GM12878 (cell line): ENCODE results near the gene FBXO17. TPM values are rescaled to one million over a fixed set of nuclear protein-coding genes. Genes with fewer than 3 reads are reported as not detected.

Experiments used
- ATAC-seq: fragments of 200-7000 bp; cut with Tn5 transposase; 3 replicates; pipeline ENCODE4 v1.9.1; 2020; ENCODE audit warnings: mild to moderate bottlenecking, moderate library complexity
- BruUV-seq: library from RNA; stranded (reverse); fragments of 400-500 nt; replicated peaks from 2 replicates; lab custom pipeline; 2021; lab: Mats Ljungman, UMichigan
- CTCF ChIA-PET: fragments of 300-600 bp; sonication (Branson Sonifier 250); formaldehyde crosslinking; extraction: SDS; loops from one replicate; lab custom pipeline; 2021; ENCODE audit warnings: inconsistent platforms; lab: Yijun Ruan, JAX
- POLR2A ChIA-PET: fragments of 350-600 bp; formaldehyde crosslinking; extraction: SDS; loops from one replicate; lab custom pipeline; 2021; ENCODE audit warnings: inconsistent platforms; lab: Charles Lee
- RAD21 ChIA-PET: fragments of 300-600 bp; sonication (Branson Sonifier 250); formaldehyde crosslinking; loops from one replicate; lab custom pipeline; 2023; ENCODE audit warnings: antibody characterized with exemption; ENCODE audit not compliant: unreplicated experiment; lab: Charles Lee
- SMC1A ChIA-PET: fragments of 300-600 bp; sonication (Branson Sonifier 250); formaldehyde crosslinking; loops from one replicate; lab custom pipeline; 2023; ENCODE audit not compliant: unreplicated experiment, uncharacterized antibody; lab: Charles Lee
- DNase-seq: peaks from one replicate; pipeline ENCODE4 v3.0.0-alpha.2; 2011; ENCODE audit warnings: low read depth, low spot score
- FAIRE-seq: peaks from 3 replicates; lab custom pipeline; 2011; peaks lifted over from hg19 to GRCh38; lab: Jason Lieb, UNC
- H2AFZ ChIP-seq: 2 replicates; pipeline ENCODE4 v1.6.0; 2011; ENCODE audit warnings: low read depth, low read length, control low read depth; ENCODE audit not compliant: control insufficient read depth
- H3K27ac ChIP-seq: 2 replicates; pipeline ENCODE4 v1.5.1; 2011; ENCODE audit warnings: control low read depth; ENCODE audit not compliant: control insufficient read depth, insufficient read depth
- H3K27me3 ChIP-seq, 2 experiments: replicated peaks in 1 of 2; 2 replicates each; pipeline versions ENCODE4 v1.6.0 to v1.6.1; 2011; ENCODE audit warnings: low read length in 1 of 2; ENCODE audit not compliant: control insufficient read depth in 2 of 2, insufficient read depth in 2 of 2
- H3K36me3 ChIP-seq, 2 experiments: 2 replicates each; pipeline ENCODE4 v1.5.1; 2011; ENCODE audit warnings: low read length in 1 of 2; ENCODE audit not compliant: control insufficient read depth in 2 of 2, insufficient read depth in 2 of 2
- H3K4me1 ChIP-seq: 2 replicates; pipeline ENCODE4 v1.6.1; 2011; ENCODE audit warnings: mild to moderate bottlenecking, low read length, moderate library complexity, mixed read lengths; ENCODE audit not compliant: control insufficient read depth, insufficient read depth
- H3K4me2 ChIP-seq: 2 replicates; pipeline ENCODE4 v1.6.0; 2011; ENCODE audit warnings: control low read depth; ENCODE audit not compliant: control insufficient read depth, insufficient read depth
- H3K4me3 ChIP-seq: fragments of 200-600 bp; sonication (generic); 2 replicates; pipeline ENCODE4 v1.5.1; 2016
- H3K79me2 ChIP-seq: 2 replicates; pipeline ENCODE4 v1.6.0; 2011; ENCODE audit warnings: low read length; ENCODE audit not compliant: control insufficient read depth, insufficient read depth
- H3K9ac ChIP-seq: 2 replicates; pipeline ENCODE4 v1.8.0; 2011; ENCODE audit warnings: low read length, control low read depth, mixed read lengths; ENCODE audit not compliant: control insufficient read depth, insufficient read depth
- H3K9me3 ChIP-seq: replicated peaks from 3 replicates; pipeline ENCODE4 v1.5.1; 2011; ENCODE audit warnings: mild to moderate bottlenecking, low read length; ENCODE audit not compliant: control insufficient read depth, insufficient read depth
- H4K20me1 ChIP-seq: 2 replicates; pipeline ENCODE4 v1.6.0; 2011; ENCODE audit not compliant: control insufficient read depth, insufficient read depth
- ASH2L ChIP-seq: fragments of 300-600, 200-600 bp; sonication (generic); IDR thresholded peaks from 2 replicates; pipeline ENCODE4 v1.6.1; 2017; ENCODE audit warnings: low read depth, mild to moderate bottlenecking, borderline replicate concordance
- ATF7 ChIP-seq: fragments of 450-650 bp; IDR thresholded peaks from 2 replicates; pipeline ENCODE4 v1.6.1; 2016; ENCODE audit warnings: low read depth, mild to moderate bottlenecking
- HDAC2 ChIP-seq: fragments of 200-600 bp; sonication (generic); IDR thresholded peaks from 2 replicates; pipeline ENCODE4 v1.6.1; 2017
- NFYA ChIP-seq: IDR thresholded peaks from 2 replicates; pipeline ENCODE4 v1.6.1; 2011; ENCODE audit warnings: low read depth, mild to moderate bottlenecking, low read length, improper control_type of control experiment, borderline replicate concordance
- NR2C1 ChIP-seq: fragments of 450-650 bp; IDR thresholded peaks from 2 replicates; pipeline ENCODE4 v1.6.1; 2017; ENCODE audit warnings: antibody characterized with exemption, mild to moderate bottlenecking, moderate library complexity
- RB1 ChIP-seq: fragments of 450-650 bp; formaldehyde crosslinking; IDR thresholded peaks from 2 replicates; pipeline ENCODE4 v1.6.1; 2017; ENCODE audit warnings: mild to moderate bottlenecking, borderline replicate concordance
- SIX5 ChIP-seq: IDR thresholded peaks from 2 replicates; pipeline ENCODE4 v1.6.1; 2011; ENCODE audit warnings: mild to moderate bottlenecking, low read depth, low read length, moderate library complexity; ENCODE audit not compliant: severe bottlenecking
- SMC3 ChIP-seq: IDR thresholded peaks from 2 replicates; pipeline ENCODE4 v1.6.1; 2011; ENCODE audit warnings: low read length, improper control_type of control experiment, borderline replicate concordance
- SP1 ChIP-seq: IDR thresholded peaks from one replicate; pipeline ENCODE4 v1.6.1; 2011; ENCODE audit warnings: low read depth, low read length
- SREBF2 ChIP-seq: IDR thresholded peaks from 2 replicates; pipeline ENCODE4 v1.6.1; 2012; ENCODE audit warnings: mild to moderate bottlenecking, low read length
- ZBTB4 ChIP-seq: fragments of 450-650 bp; formaldehyde crosslinking; IDR thresholded peaks from 2 replicates; pipeline ENCODE4 v1.4.0; 2022; ENCODE audit warnings: mild to moderate bottlenecking, moderate library complexity
- ZNF207 ChIP-seq: fragments of 450-650 bp; IDR thresholded peaks from 2 replicates; pipeline ENCODE4 v1.6.1; 2014; ENCODE audit warnings: antibody characterized with exemption, mild to moderate bottlenecking, borderline replicate concordance
- ZSCAN29 ChIP-seq: fragments of 450-650 bp; IDR thresholded peaks from 2 replicates; pipeline ENCODE4 v1.6.1; 2017; ENCODE audit warnings: mild to moderate bottlenecking, moderate library complexity
- WGBS: methylation state at CpG from one replicate; pipeline ENCODE4 v1.1.6; 2016; ENCODE audit warnings: low lambda C conversion rate; ENCODE audit not compliant: insufficient replicate concordance, insufficient coverage; ENCODE audit errors: missing lambda C conversion rate; 5-methylcytosine and 5-hydroxymethylcytosine counted together
- in situ Hi-C: fragments of 300-500 bp; cut with MboI; formaldehyde crosslinking; loops from 9 replicates; pipeline ENCODE4 v1.14.3; 2018; ENCODE audit warnings: mixed read lengths
- intact Hi-C: fragments of 100-400 bp; cut with micrococcal nuclease; formaldehyde crosslinking; loops from one replicate; pipeline ENCODE4 v1.14.2; 2022; ENCODE audit not compliant: unreplicated experiment
- polyA plus RNA-seq, 11 experiments: library from polyadenylated mRNA; depleted of rRNA in 4 of 11; unstranded in 6 of 11; stranded (reverse) in 5 of 11; fragments of >200 nt; fragmentation: Nextera tagmentation in 4 of 11; fragmentation: Illumina TruSeq in 1 of 11; extraction: Ambion mirVana in 4 of 11; extraction: Trizol in 1 of 11; gene quantifications; 1 replicate in 1 of 11; 2 replicates in 10 of 11; pipeline versions ENCODE4 v1.2.1 to v1.2.3, GENCODE V29; 2011 to 2016; ENCODE audit warnings: inconsistent platforms in 2 of 11, missing spikeins in 2 of 11, low read depth in 1 of 11
- total RNA-seq, 4 experiments: library from RNA; depleted of rRNA in 3 of 4; stranded (reverse); fragments of >200 nt in 3 of 4; fragmentation: Illumina TruSeq in 1 of 4; extraction: Trizol in 1 of 4; gene quantifications; 2 replicates each; pipeline versions ENCODE4 v1.2.1 to v1.2.3, GENCODE V29; 2013 to 2021

Gene FBXO17
- total and polyA plus RNA-seq, 10 of the 15 experiments (the other 5 are each of a cell fraction or from before 2014, with no cell fraction given): 2.2 to 11.1 (median 5.3) TPM

- ChIA-PET POLR2A (interaction anchor here (0.7 kb wide), 1 partner anchor 36 kb away, joined by 3 read pairs; no protein-coding TSS in a partner anchor), SMC1A (no interaction called here), RAD21 (no interaction called here), CTCF (interaction anchor here (2.3 kb wide), 1 partner anchor 10 kb away, joined by 14 read pairs; the partner anchor contains the start of genes MRPS12 and SARS2)
- intact Hi-C loops: no loop called here
- ATAC-seq (no peak), FAIRE-seq (no peak), DNase-seq (no peak)
- Histone ChIP-seq H3K4me2 (no peak overlapping the region), H3K79me2 (no peaks in the 10 kb centered on the region), H3K27ac (no peak overlapping the region), H4K20me1 (no peaks in the 10 kb centered on the region), H3K4me1 (no peaks in the 10 kb centered on the region), H3K36me3 (peaks cover 0 to 14% of the 10 kb centered on the region in 2 experiments; a peak in 2 of 4 replicates), H3K27me3 (no peaks in the 10 kb centered on the region), H2AFZ (no peak overlapping the region), H3K4me3 (no peak overlapping the region), H3K9ac (no peak overlapping the region), H3K9me3 (no peaks in the 10 kb centered on the region)
- WGBS: 77% methylated on average over 20 of the region's 21 CpGs
- TF ChIP-seq NR2C1: no peak
- TF ChIP-seq SP1: no peak
- TF ChIP-seq RB1: no peak
- in situ Hi-C loops: no loop called here
- no TSS peak for BruUV-seq
Measured at GRCh38 chr19:38919837-38920601, 55.5 kb downstream of the FBXO17 start.

- WGBS: 77% methylated on average over 10 of the region's 10 CpGs
- Histone ChIP-seq H2AFZ (no peak overlapping the region), H3K27ac (no peak overlapping the region), H4K20me1 (no peaks in the 10 kb centered on the region), H3K27me3 (no peaks in the 10 kb centered on the region), H3K36me3 (peaks cover 0 to 8% of the 10 kb centered on the region in 2 experiments; a peak in 2 of 4 replicates), H3K4me1 (no peaks in the 10 kb centered on the region), H3K4me2 (no peak overlapping the region), H3K9ac (no peak overlapping the region), H3K79me2 (no peaks in the 10 kb centered on the region), H3K9me3 (no peaks in the 10 kb centered on the region), H3K4me3 (no peak overlapping the region)
- ATAC-seq (no peak), DNase-seq (no peak), FAIRE-seq (no peak)
- CTCF ChIA-PET: interaction anchor here (2.3 kb wide), 1 partner anchor 11 kb away, joined by 14 read pairs; the partner anchor contains the start of genes MRPS12 and SARS2
- in situ Hi-C loops (no loop called here), intact Hi-C loops (no loop called here)
- SMC1A ChIA-PET: no interaction called here
- RAD21 ChIA-PET: no interaction called here
- BruUV-seq: no TSS peak
- POLR2A ChIA-PET: interaction anchor here (0.5 kb wide), 1 partner anchor 502 kb away, joined by 3 read pairs; no protein-coding TSS in a partner anchor
- TF ChIP-seq ZNF207 (no peak), HDAC2 (no peak), SP1 (no peak), SREBF2 (no peak), ASH2L (no peak), SMC3 (no peak), ZSCAN29 (no peak), ZBTB4 (no peak), NFYA (no peak), ATF7 (no peak), SIX5 (no peak)
Measured at GRCh38 chr19:38918526-38918925, 57.0 kb downstream of the FBXO17 start.
